Kidney (tissue), 14 donors: Measurements from ENCODE around the gene RNF125. TPM values are rescaled to one million over a fixed set of nuclear protein-coding genes. Genes with fewer than 3 reads are reported as not detected.

ENCODE experiments used
- DNase-seq, 5 donors: peaks; one replicate each; pipeline ENCODE4 v3.0.0-alpha.2; 2013 to 2020
- FAIRE-seq: peaks from 2 replicates; lab custom pipeline; 2012; peaks lifted over from hg19 to GRCh38; lab: Jason Lieb, UNC
- H3K27ac ChIP-seq, 2 donors: one replicate each; pipeline ENCODE4 v1.7.0; 2013; ENCODE audit warnings: low read depth in 2 of 2, low read length in 2 of 2, inconsistent platforms in 1 of 2
- H3K27me3 ChIP-seq: one replicate; pipeline ENCODE4 v1.7.1; 2013; ENCODE audit warnings: low read length, inconsistent platforms; ENCODE audit not compliant: control insufficient read depth, insufficient read depth
- H3K36me3 ChIP-seq, 3 donors: one replicate each; pipeline versions ENCODE4 v1.7.0 to v1.7.1; 2013; ENCODE audit warnings: low read length in 3 of 3, control low read depth in 1 of 3, inconsistent platforms in 1 of 3; ENCODE audit not compliant: insufficient read depth in 3 of 3, control insufficient read depth in 2 of 3
- H3K4me1 ChIP-seq, 3 donors: one replicate each; pipeline versions ENCODE4 v1.7.0 to v1.7.1; 2013; ENCODE audit warnings: low read length in 3 of 3, inconsistent platforms in 1 of 3, low read depth in 1 of 3; ENCODE audit not compliant: control insufficient read depth in 2 of 3, insufficient read depth in 2 of 3
- H3K4me3 ChIP-seq, 3 donors: one replicate each; pipeline versions ENCODE4 v1.7.0 to v1.8.1; 2013; ENCODE audit warnings: low read length in 3 of 3, control low read depth in 1 of 3, inconsistent platforms in 1 of 3
- H3K9ac ChIP-seq, 3 donors: one replicate each; pipeline versions ENCODE4 v1.7.0 to v1.7.1; 2013; ENCODE audit warnings: low read length in 3 of 3, control low read depth in 1 of 3, inconsistent platforms in 1 of 3
- H3K9me3 ChIP-seq, 3 donors: one replicate each; pipeline versions ENCODE4 v1.7.0 to v1.7.1; 2013; ENCODE audit warnings: low read length in 3 of 3, control low read depth in 1 of 3, inconsistent platforms in 1 of 3; ENCODE audit not compliant: control insufficient read depth in 2 of 3, insufficient read depth in 1 of 3
- intact Hi-C: fragments of 100-400 bp; cut with DNase I; formaldehyde crosslinking; loops from one replicate; pipeline ENCODE4 v1.11.1; 2022
- polyA plus RNA-seq: library from polyadenylated mRNA; stranded (reverse); fragments of 350-450 nt; fragmentation: Illumina TruSeq; extraction: RNeasy Lipid Tissue Mini Kit (QIAGEN cat#74804); gene quantifications from one replicate; pipeline ENCODE4 v1.2.3, GENCODE V29; 2014; ENCODE audit warnings: low read depth, low replicate concordance; ENCODE audit not compliant: insufficient read depth
- total RNA-seq: library from RNA; stranded (reverse); fragmentation: NEBNext Ultra II Directional; extraction: Animal tissue kit (Norgen Biotek cat#: 25700); gene quantifications from one replicate; pipeline ENCODE4 v1.2.1, GENCODE V29; 2021
- TF ChIP-seq, protein P1 (sequence below): IDR thresholded peaks from 3 replicates; pipeline ENCODE4 v1.5.1; 2012; ENCODE audit warnings: mild to moderate bottlenecking, moderate library complexity, borderline replicate concordance; ENCODE audit not compliant: insufficient read depth; ENCODE audit errors: extremely low read depth
- donor health status: control.
- donor health status: control.
- donor health status: control.
- donor health status: control.
- donor health status: control.
- donor health status: DM: yes; HTN: yes; CAD: no.
- donor health status: Normal renal cell carcinoma (clear cell type).

The RNF125 gene
- total and polyA plus RNA-seq, 2 donors from 2014 or later = 0.62 to 6.0 TPM

DNA sequence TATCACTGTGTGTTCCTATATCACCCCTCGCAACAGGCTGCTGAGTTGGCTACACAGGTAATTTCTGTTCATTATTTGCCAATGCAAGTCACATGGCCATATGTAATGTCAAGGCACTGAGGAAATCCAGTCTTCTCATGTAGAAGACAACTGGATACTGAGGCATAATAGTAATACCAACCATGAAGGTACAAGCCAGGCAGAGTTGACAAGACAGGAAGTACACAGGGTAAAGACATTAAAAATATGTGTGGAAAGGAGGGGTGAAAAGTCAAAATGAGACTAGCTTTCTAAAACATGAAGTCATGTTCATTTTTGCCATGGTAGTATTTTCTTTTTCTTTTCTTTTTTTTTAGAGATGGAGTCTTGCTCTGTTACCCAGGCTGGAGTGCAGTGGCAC lies 55.6 kb downstream of the RNF125 start:
- TF ChIP-seq, protein P1, sequence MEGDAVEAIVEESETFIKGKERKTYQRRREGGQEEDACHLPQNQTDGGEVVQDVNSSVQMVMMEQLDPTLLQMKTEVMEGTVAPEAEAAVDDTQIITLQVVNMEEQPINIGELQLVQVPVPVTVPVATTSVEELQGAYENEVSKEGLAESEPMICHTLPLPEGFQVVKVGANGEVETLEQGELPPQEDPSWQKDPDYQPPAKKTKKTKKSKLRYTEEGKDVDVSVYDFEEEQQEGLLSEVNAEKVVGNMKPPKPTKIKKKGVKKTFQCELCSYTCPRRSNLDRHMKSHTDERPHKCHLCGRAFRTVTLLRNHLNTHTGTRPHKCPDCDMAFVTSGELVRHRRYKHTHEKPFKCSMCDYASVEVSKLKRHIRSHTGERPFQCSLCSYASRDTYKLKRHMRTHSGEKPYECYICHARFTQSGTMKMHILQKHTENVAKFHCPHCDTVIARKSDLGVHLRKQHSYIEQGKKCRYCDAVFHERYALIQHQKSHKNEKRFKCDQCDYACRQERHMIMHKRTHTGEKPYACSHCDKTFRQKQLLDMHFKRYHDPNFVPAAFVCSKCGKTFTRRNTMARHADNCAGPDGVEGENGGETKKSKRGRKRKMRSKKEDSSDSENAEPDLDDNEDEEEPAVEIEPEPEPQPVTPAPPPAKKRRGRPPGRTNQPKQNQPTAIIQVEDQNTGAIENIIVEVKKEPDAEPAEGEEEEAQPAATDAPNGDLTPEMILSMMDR = no peak
- H3K27ac ChIP-seq = no peak overlapping the region
- H3K4me3 ChIP-seq = no peak overlapping the region
- H3K9ac ChIP-seq = no peak overlapping the region
- no peaks in the 10 kb centered on the region for H3K36me3 ChIP-seq
- H3K4me1 ChIP-seq = no peaks in the 10 kb centered on the region
- DNase-seq (no peak), FAIRE-seq (no peak)
- no peaks in the 10 kb centered on the region for H3K9me3 ChIP-seq
- intact Hi-C loops = no loop called here
- no peaks in the 10 kb centered on the region for H3K27me3 ChIP-seq

DNA sequence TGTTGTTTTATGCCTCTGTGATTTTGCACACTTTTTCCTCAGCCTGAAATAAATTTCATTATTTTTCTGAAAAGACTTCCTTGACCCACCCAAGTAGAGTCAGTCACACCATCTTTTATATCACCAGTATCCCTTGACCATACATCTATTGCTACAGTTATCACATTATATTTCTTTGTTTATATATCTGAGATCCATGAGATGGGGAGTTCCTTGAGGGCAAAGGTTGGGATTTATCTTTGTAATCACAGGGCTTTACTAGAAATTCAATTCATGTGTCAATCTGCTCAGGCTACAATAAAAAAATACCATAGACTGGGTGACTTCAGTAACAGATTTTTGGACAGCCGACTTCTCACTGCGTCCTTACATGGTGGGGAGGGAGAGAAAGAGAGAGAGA lies 60.2 kb downstream of the RNF125 start:
- DNase-seq = no peak

DNA sequence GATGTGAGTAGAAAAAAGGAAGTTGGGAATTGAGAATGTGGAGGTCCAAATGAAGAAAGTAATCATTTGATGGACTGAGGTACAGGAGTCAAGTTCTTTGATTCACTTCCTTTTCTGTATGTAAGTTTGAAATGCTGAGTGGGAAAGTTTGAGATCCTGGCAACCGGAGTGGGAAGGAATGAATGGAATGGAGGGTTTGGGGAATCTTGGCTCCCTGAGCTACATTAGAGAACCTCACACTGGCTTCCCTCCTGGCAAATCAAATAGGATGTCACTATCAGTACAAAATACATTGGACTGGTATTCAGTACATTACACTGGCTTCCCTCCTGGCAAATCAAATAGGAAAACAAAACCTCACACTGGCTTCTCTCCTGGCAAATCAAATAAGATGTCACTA lies 63.3 kb downstream of the RNF125 start:
- Histone ChIP-seq H3K9ac (no peak overlapping the region), H3K27ac (no peak overlapping the region), H3K9me3 (no peaks in the 10 kb centered on the region), H3K4me1 (no peaks in the 10 kb centered on the region), H3K36me3 (no peaks in the 10 kb centered on the region), H3K27me3 (no peaks in the 10 kb centered on the region), H3K4me3 (no peak overlapping the region)
- intact Hi-C loops = no loop called here
- DNase-seq (no peak), FAIRE-seq (no peak)
- TF ChIP-seq, protein P1 = no peak

More for the DNA sequence above, 60.2 kb downstream of the RNF125 start:
- no peaks in the 10 kb centered on the region for H3K4me1 ChIP-seq
- H3K27me3 ChIP-seq = no peaks in the 10 kb centered on the region
- intact Hi-C loops = no loop called here
- TF ChIP-seq, protein P1 = no peak
- no peaks in the 10 kb centered on the region for H3K9me3 ChIP-seq
- H3K4me3 ChIP-seq = no peak overlapping the region
- no peaks in the 10 kb centered on the region for H3K36me3 ChIP-seq
- no peak for FAIRE-seq
- H3K27ac ChIP-seq = no peak overlapping the region
- H3K9ac ChIP-seq = no peak overlapping the region

DNA sequence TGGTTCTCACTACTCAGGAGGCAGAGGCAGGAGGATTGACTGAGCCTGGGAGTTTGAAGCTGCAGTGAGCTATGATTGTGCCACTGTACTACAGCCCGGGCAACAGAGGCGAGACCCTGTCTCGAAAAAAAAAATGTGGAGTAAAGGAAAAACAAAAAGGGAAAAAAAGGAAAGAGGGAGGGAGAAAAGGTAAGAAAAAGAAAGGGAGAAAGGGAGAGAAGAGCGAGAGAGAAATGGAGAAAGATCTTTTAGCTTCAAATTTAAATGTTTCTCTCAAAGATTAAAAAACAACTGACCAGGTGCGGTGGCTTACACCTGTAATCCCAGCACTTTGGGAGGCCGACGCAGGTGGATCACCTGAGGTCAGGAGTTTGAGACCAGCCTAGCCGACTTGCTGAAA lies 65.2 kb downstream of the RNF125 start:
- Histone ChIP-seq H3K4me1 (no peaks in the 10 kb centered on the region), H3K36me3 (no peaks in the 10 kb centered on the region), H3K9ac (no peak overlapping the region), H3K4me3 (no peak overlapping the region), H3K9me3 (no peaks in the 10 kb centered on the region), H3K27ac (no peak overlapping the region), H3K27me3 (no peaks in the 10 kb centered on the region)
- intact Hi-C loops = no loop called here
- TF ChIP-seq, protein P1 = no peak
- FAIRE-seq = no peak
- DNase-seq = no peak
